OCI-M2 (cell line): ENCODE data around the gene PAQR5.
"Not testable (repeated sequence)": the region's sequence is repeated elsewhere in the genome, so short reads cannot be mapped to it uniquely, and the experiment has no call there.

Experiments used
- DNase-seq: peaks from one replicate; lab custom pipeline; 2025; ENCODE audit not compliant: unreplicated experiment; lab: John Stamatoyannopoulos, UW

PAQR5 gene

GRCh38 chr15:69292826-69293420 is 5.8 kb upstream of the PAQR5 start:
- DNase-seq: no peak

GRCh38 chr15:69293741-69294615 is 4.7 kb upstream of the PAQR5 start:
- no peak for DNase-seq

- DNase-seq: no peak
Measured at GRCh38 chr15:69296606-69297005, 2.1 kb upstream of the PAQR5 start.

- DNase-seq: no peak
Measured at GRCh38 chr15:69297642-69298353, 914 bp upstream of the PAQR5 start.

GRCh38 chr15:69298354-69298696 is 387 bp upstream of the PAQR5 start:
- no peak for DNase-seq

- no peak for DNase-seq
Measured at GRCh38 chr15:69299451-69299886, 757 bp downstream of the PAQR5 start.

- no peak for DNase-seq
Measured at GRCh38 chr15:69299943-69300588, 1.4 kb downstream of the PAQR5 start.

GRCh38 chr15:69301101-69301500 is 2.4 kb downstream of the PAQR5 start:
- not testable (repeated sequence) for DNase-seq

- not testable (repeated sequence) for DNase-seq
Measured at GRCh38 chr15:69302087-69302486, 3.4 kb downstream of the PAQR5 start.

GRCh38 chr15:69302929-69303328 is 4.2 kb downstream of the PAQR5 start:
- DNase-seq: no peak

GRCh38 chr15:69303337-69304181 is 4.8 kb downstream of the PAQR5 start:
- no peak for DNase-seq

- DNase-seq: no peak
Measured at GRCh38 chr15:69304182-69304545, 5.5 kb downstream of the PAQR5 start.

GRCh38 chr15:69305204-69305931 is 6.7 kb downstream of the PAQR5 start:
- DNase-seq: no peak

- no peak for DNase-seq
Measured at GRCh38 chr15:69305933-69306568, 7.3 kb downstream of the PAQR5 start.

- no peak for DNase-seq
Measured at GRCh38 chr15:69307939-69308338, 9.2 kb downstream of the PAQR5 start.

GRCh38 chr15:69308949-69309348 is 10.2 kb downstream of the PAQR5 start:
- no peak for DNase-seq

GRCh38 chr15:69311319-69311721 is 12.6 kb downstream of the PAQR5 start:
- DNase-seq: no peak

- no peak for DNase-seq
Measured at GRCh38 chr15:69313432-69314000, 14.8 kb downstream of the PAQR5 start.

GRCh38 chr15:69314131-69314530 is 15.4 kb downstream of the PAQR5 start:
- DNase-seq: no peak
